Measurements from ENCODE around the gene DNAL1.

DNAL1 gene

GRCh38 chr14:73720636-73721035 is 75.8 kb downstream of the DNAL1 start:
- no peak for DNase-seq
- no peak for TF ChIP-seq GATA1 (IDR thresholded peaks at IDR 0.05; ENCODE audit: low read depth, low read length)
- no peak for TF ChIP-seq POLR2A (IDR thresholded peaks at IDR 0.05; ENCODE audit: low read length)

- no peak for TF ChIP-seq GATA1 (IDR thresholded peaks at IDR 0.05; ENCODE audit: low read depth, low read length)
- no peak for TF ChIP-seq POLR2A (IDR thresholded peaks at IDR 0.05; ENCODE audit: low read length)
These were observed 76.5 kb downstream of the DNAL1 start for GRCh38 chr14:73721101-73721821.

GRCh38 chr14:73722581-73722980 is 77.8 kb downstream of the DNAL1 start:
- TF ChIP-seq GATA1 (IDR thresholded peaks at IDR 0.05; ENCODE audit: low read depth, low read length) (no peak), POLR2A (IDR thresholded peaks at IDR 0.05; ENCODE audit: low read length) (no peak)
- no peak for DNase-seq

More at GRCh38 chr14:73721101-73721821, 76.5 kb downstream of the DNAL1 start:
- no peak for DNase-seq

GRCh38 chr14:73723406-73723796 is 78.6 kb downstream of the DNAL1 start:
- no peak for DNase-seq
- TF ChIP-seq POLR2A (IDR thresholded peaks at IDR 0.05; ENCODE audit: low read length) (no peak), GATA1 (IDR thresholded peaks at IDR 0.05; ENCODE audit: low read depth, low read length) (no peak)

GRCh38 chr14:73723797-73724661 is 79.2 kb downstream of the DNAL1 start:
- no peak for TF ChIP-seq POLR2A (IDR thresholded peaks at IDR 0.05; ENCODE audit: low read length)
- no peak for TF ChIP-seq GATA1 (IDR thresholded peaks at IDR 0.05; ENCODE audit: low read depth, low read length)
- DNase-seq: peak; percentile 35 to 41

- TF ChIP-seq POLR2A (IDR thresholded peaks at IDR 0.05; ENCODE audit: low read length) (no peak), GATA1 (IDR thresholded peaks at IDR 0.05; ENCODE audit: low read depth, low read length) (no peak)
- no peak for DNase-seq
These were observed 79.9 kb downstream of the DNAL1 start for GRCh38 chr14:73724696-73725095.

- DNase-seq: peak; percentile 91 to 93
- no peak for TF ChIP-seq POLR2A (IDR thresholded peaks at IDR 0.05; ENCODE audit: low read length)
- peak; percentile 28 for TF ChIP-seq GATA1 (IDR thresholded peaks at IDR 0.05; ENCODE audit: low read depth, low read length)
These were observed 80.6 kb downstream of the DNAL1 start for GRCh38 chr14:73725116-73726024.

GRCh38 chr14:73726025-73726961 is 81.5 kb downstream of the DNAL1 start:
- TF ChIP-seq POLR2A (IDR thresholded peaks at IDR 0.05; ENCODE audit: low read length) (no peak), GATA1 (IDR thresholded peaks at IDR 0.05; ENCODE audit: low read depth, low read length) (no peak)
- peak; percentile 61 to 71 for DNase-seq

GRCh38 chr14:73727166-73727565 is 82.4 kb downstream of the DNAL1 start:
- peak; percentile 66 to 72 for DNase-seq
- TF ChIP-seq POLR2A (IDR thresholded peaks at IDR 0.05; ENCODE audit: low read length) (no peak), GATA1 (IDR thresholded peaks at IDR 0.05; ENCODE audit: low read depth, low read length) (no peak)

- TF ChIP-seq POLR2A (IDR thresholded peaks at IDR 0.05; ENCODE audit: low read length): no peak
- no peak for TF ChIP-seq GATA1 (IDR thresholded peaks at IDR 0.05; ENCODE audit: low read depth, low read length)
- peak; percentile 83 to 93 for DNase-seq
These were observed 84.0 kb downstream of the DNAL1 start for GRCh38 chr14:73728717-73729330.

- no peak for DNase-seq
These were observed 84.9 kb downstream of the DNAL1 start for GRCh38 chr14:73729556-73730265.

GRCh38 chr14:73731111-73731510 is 86.3 kb downstream of the DNAL1 start:
- TF ChIP-seq POLR2A (IDR thresholded peaks at IDR 0.05; ENCODE audit: low read length) (no peak), GATA1 (IDR thresholded peaks at IDR 0.05; ENCODE audit: low read depth, low read length) (no peak)
- no peak for DNase-seq

More at GRCh38 chr14:73729556-73730265, 84.9 kb downstream of the DNAL1 start:
- TF ChIP-seq POLR2A (IDR thresholded peaks at IDR 0.05; ENCODE audit: low read length) (no peak), GATA1 (IDR thresholded peaks at IDR 0.05; ENCODE audit: low read depth, low read length) (no peak)
